ENCODE results near the gene AGRP. TPM values are rescaled to one million over a fixed set of nuclear protein-coding genes. Genes with fewer than 3 reads are reported as not detected.

The AGRP gene
- total and polyA plus RNA-seq, 8 donors = 0.18 to 1.9 (median 0.37) TPM; not detected in 1

- Histone ChIP-seq H3K9me3 (no peaks in the 10 kb centered on the region), H3K27ac (peak overlapping the region in 1 of 2 donors; percentile 16), H3K36me3 (peaks cover 0 to 97% of the 10 kb centered on the region in 2 donors), H3K4me3 (no peak overlapping the region), H3K27me3 (no peaks in the 10 kb centered on the region), H3K4me1 (peaks cover 41 to 73% of the 10 kb centered on the region in 2 donors)
- DNase-seq (peak in 1 of 4 donors; percentile 78), ATAC-seq (no peak)
- intact Hi-C loops (cut with DNase I) = no loop called here
- TF ChIP-seq CTCF (IDR thresholded peaks at IDR 0.05) = no peak
These were observed 37.1 kb downstream of the AGRP start for GRCh38 chr16:67445913-67446907.

GRCh38 chr16:67445441-67445912, 37.9 kb downstream of the AGRP start:
- Histone ChIP-seq H3K4me3 (no peak overlapping the region), H3K27me3 (no peaks in the 10 kb centered on the region), H3K36me3 (peaks cover 0 to 97% of the 10 kb centered on the region in 2 donors), H3K27ac (no peak overlapping the region), H3K4me1 (peaks cover 34 to 67% of the 10 kb centered on the region in 2 donors), H3K9me3 (no peaks in the 10 kb centered on the region)
- ATAC-seq = no peak
- no peak for TF ChIP-seq CTCF (IDR thresholded peaks at IDR 0.05)
- intact Hi-C loops (cut with DNase I) = no loop called here
- DNase-seq = no peak

- H3K27ac ChIP-seq = no peak overlapping the region
These were observed 38.3 kb downstream of the AGRP start for GRCh38 chr16:67445126-67445426.

GRCh38 chr16:67444259-67445125, 38.9 kb downstream of the AGRP start:
- ATAC-seq (no peak), DNase-seq (no peak)
- Histone ChIP-seq H3K4me3 (no peak overlapping the region), H3K27ac (no peak overlapping the region), H3K4me1 (peaks cover 27 to 57% of the 10 kb centered on the region in 2 donors), H3K9me3 (no peaks in the 10 kb centered on the region), H3K36me3 (peaks cover 0 to 98% of the 10 kb centered on the region in 2 donors), H3K27me3 (no peaks in the 10 kb centered on the region)
- no peak for TF ChIP-seq CTCF (IDR thresholded peaks at IDR 0.05)
- intact Hi-C loops (cut with DNase I) = no loop called here

More at GRCh38 chr16:67445126-67445426, 38.3 kb downstream of the AGRP start:
- no peak overlapping the region for H3K4me3 ChIP-seq
- intact Hi-C loops (cut with DNase I) = no loop called here
- H3K9me3 ChIP-seq = no peaks in the 10 kb centered on the region
- peaks cover 0 to 97% of the 10 kb centered on the region in 2 donors for H3K36me3 ChIP-seq
- peaks cover 32 to 63% of the 10 kb centered on the region in 2 donors for H3K4me1 ChIP-seq
- H3K27me3 ChIP-seq = no peaks in the 10 kb centered on the region
- DNase-seq (no peak), ATAC-seq (no peak)
- no peak for TF ChIP-seq CTCF (IDR thresholded peaks at IDR 0.05)
